Fibroblast of gingiva (primary cell): ENCODE measurements around the gene RPTOR.
"Not testable (repeated sequence)": the region's sequence is repeated elsewhere in the genome, so short reads cannot be mapped to it uniquely, and the experiment has no call there.

ENCODE experiments used
- DNase-seq: peaks from one replicate; pipeline ENCODE4 v3.0.0-alpha.2; 2011; ENCODE audit warnings: low read depth

The RPTOR gene

DNA sequence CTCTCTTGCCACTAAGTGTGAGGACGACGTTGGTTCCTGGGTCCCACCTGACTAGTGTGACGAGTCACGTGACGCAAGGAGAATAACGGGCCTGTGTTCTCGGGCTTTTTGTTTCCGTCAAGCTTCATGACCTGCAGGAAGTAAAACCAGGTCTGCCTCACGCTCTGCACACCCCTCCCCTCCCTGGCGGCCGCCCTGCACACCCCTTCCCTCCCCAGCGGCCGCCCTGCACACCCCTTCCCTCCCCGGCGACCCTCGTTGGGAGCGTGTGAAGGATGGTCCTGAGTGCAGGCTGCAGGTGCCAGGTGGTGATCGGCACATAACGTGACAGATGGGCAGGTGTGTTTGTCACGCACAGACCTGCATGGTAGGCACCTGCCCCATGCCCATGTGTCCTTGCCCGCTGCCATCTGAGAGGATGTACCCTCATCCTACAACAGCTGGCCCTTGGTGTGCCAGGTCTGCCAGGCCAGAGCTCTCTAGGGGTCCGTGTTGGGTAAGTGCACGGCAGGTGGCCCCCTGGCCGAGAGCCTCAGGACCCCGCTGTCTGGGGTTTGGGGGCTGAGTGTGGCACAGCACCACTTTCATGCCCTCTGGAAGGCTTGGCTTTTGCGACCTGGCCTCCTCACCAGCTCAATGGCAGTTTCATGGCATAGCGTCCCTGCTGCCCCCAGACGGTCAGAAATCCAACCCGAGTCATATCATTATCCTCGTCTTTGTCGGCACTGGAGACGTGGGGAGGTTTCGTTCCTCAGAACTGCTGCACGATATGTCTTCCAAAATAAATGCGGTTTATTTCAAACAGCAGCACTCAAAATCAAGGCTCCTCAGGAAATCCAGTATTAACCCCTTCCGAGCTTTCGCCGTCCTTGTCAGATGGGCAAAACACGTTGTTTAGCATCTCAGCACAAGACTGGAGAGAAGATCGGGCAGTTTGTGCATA, 255.2 kb downstream of the RPTOR start:
- DNase-seq: no peak

DNA sequence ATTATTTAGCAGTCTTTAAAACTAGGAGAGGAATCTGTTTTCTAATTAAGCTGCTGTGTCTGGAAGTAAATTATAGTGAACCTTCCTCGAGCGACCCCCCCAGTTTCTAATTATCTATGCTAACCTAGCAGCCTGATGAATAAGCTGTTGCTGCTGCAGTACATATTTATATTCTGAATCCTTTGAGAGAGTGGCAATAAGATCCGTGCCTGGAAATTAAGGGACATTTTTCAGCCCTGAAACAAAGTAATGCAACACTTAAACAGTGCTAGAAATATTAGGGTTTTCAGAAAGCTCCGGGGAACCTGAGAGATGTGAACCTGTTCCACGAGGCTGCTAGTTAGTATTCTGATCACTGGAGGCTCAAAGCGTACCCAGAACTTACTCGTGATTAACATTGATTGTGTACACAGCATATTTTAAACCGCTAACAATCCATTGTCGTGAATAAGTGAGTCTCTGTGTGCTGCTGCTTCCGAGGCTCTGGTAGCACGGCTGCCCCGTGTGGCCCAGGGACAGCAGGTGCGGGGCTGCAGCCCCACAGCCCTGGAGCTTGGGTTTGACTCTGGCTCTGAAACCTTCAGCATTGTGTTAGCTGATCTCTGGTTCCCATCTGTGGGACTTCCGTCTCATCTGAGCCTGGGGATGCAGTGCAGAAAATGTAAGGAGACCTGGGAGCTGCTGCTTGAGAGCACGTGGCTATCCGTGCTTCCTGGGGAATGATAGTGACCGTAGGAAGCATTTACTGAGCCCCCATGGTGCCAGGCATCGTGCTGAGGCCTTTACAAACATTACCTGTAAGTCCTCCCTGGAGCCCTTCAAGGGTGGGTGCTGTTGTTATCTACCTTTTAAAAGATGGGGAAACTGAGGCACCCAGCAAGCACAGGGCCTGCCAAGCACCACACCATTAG, 256.1 kb downstream of the RPTOR start:
- DNase-seq: no peak

DNA sequence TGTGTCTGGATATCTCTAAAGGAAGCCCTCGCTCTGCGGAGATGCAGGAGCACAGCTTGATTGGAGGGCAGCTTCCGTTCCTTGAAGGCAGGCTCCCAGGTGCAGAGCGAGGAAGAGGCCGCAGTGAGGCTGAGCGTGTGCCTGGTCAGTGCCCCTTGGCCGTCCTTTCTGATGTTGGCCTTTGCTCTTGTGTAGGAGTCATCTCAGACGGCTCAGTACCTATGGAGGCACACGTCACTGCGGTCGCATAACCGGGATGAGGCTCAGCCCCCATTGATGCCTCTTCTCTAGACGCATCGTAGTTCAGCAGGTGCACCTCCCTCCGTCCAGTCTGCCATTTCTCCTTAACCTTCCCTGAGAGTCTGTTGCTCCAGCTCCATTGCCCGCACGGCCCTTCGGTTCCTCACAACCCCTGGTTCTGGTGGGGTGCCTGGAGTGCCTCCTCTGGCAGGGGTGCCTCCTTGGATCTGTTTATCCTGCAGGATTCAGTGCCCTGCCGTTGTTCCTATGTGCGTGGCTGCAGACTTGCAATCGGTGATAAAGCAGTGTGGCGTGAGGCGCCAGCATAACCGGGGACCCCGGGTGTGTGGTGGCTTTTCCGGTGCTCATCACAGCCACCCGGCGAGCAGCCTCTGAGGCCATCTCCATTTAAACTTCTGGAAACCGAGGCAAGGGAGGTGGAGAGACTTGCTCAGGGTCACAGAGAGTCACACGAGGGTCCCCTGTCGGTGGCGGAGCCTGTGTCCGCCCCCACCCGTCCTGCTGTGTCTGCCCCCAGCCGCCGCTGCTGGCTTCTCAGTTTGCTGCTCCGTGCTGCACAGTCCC, 258.2 kb downstream of the RPTOR start:
- DNase-seq: no peak

DNA sequence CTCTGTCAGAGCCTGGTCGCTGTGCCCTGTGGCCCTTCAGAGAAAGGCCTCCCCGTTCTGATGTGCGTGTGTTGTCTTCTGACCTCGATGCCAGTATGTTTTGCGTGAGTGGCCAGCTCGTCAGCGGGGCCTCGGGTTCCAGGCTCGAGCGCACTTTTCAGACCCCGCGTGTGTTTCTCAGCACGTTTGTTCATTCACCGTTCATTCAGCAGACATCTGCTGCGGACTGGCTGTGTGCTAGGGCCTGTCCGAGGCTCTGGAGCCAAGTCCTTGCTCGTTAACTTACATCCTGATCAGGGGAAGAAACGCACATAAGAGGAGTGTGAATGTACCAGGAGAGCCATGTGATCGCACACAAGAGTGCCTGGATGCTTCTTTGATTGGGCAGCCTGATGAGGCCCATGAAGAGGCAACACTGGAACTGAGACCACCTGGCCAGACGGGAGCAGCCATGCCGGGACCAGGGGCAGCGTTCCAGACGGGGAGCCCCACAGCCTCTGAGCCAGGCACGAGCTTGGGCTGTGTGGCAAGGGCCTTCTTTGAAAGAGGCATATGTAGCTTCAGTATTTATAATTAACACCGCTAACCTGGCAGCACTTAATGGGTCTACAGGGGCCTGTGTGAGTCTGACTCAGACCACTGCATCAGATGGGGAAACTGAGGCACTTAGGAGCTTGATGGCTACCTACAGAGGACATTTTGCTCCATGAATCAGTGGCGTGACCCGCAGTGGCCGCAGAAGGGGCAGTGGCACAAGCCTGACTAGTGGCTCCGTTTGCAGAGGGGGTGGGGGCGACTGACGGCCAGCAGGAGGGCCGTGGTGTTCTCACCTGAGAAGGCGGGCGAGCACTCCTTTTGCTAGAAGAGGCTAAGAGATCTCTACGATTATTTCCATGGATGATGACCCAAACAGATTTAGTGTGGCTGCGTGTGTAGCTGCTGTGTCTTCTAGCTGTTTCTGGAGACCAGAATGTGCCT, 259.1 kb downstream of the RPTOR start:
- DNase-seq: no peak

- DNase-seq: no peak
These were observed 259.8 kb downstream of the RPTOR start for GRCh38 chr17:80804466-80804865.

DNA sequence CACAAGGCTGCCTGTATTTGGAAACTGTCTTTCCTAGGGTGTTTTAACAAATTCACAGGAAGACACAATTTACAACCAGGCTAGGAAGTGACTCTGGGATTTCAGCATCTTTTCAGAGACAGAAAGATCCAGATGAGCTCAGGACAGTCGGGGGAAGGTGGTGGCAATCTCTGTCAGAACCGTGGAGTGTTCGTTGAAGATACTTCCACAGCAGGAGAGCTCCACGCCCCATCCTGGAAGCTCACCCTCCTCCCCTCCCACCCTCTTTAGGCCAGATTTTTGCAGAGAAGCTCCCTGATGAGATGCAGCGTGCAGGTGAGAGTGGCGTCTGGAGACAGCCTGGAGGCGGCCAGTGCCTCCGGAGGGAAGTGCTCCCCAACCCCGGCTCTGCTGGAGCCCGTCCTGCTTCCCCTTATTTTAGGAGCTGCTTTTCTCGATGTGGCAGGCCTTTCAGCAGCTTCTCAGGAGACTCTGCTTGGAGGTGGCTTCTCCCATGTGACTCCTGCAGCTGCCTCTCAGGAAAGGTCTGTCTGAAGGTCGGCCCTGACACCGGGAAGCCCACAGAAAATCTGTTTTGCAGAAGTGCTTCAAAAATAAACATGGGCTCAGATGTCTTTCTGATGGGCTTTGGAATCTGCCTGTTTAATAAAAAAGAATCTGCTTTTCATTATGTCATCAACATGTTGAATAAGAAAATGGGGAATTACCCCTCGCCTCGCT, 260.6 kb downstream of the RPTOR start:
- peak; percentile 57 for DNase-seq

DNA sequence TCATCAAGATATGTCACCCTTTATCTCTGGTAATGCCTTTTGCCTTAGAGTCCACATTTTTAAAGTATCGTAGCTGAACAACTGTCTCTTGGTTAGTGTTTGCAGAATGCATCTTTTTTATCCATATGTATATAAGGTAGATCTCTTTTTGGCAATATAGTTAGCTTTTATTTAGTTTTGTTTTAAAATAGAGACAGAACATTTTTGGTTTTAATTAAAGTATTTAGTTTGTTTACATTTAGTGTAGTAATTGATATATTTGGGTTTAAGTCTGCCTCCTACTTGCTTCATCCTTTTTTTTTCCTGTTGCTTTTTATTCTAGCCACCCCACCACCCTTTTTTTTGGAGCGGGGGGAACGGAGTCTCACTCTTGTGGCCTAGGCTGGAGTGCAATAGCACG, 262.4 kb downstream of the RPTOR start:
- DNase-seq: no peak

DNA sequence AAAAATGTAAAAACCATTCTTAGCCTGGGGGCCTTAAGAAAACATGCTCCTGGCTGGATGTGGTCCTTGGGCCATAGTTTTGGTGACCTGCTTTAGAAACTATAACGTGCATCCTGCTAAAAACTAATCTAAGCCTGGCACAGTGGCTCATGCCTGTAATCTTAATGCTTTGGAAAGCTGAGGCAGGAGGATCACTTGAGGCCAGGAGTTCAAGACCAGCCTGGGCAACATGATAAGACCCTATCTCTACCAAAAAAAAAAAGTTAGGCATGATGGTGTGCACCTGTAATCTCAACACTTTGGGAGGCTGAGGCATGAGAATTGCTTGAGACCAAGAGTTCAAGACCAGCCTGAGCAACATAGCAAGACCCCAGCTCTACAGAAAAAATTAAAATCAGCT, 263.2 kb downstream of the RPTOR start:
- no peak for DNase-seq

- no peak for DNase-seq
These were observed 266.8 kb downstream of the RPTOR start for GRCh38 chr17:80811181-80812105.

- DNase-seq: no peak
These were observed 267.9 kb downstream of the RPTOR start for GRCh38 chr17:80812362-80813088.

DNA sequence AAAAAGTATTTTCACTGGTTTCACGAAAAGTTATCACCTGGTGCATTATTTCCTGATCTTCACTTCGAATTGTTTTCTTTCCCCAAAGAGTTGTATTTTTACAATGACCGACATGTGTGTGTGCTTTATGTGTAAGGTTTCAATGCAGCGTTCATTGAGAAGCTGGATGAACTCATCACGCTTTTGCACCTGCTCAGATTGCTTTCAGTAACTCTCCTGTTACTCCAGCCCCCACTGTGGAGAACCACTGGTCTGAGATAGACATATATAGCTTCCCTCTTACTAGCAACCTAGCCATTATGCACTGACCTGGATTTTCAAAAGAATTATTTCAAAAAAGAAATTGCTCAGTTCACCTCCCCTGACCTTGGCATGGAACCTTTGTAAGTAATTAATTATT, 268.7 kb downstream of the RPTOR start:
- no peak for DNase-seq

DNA sequence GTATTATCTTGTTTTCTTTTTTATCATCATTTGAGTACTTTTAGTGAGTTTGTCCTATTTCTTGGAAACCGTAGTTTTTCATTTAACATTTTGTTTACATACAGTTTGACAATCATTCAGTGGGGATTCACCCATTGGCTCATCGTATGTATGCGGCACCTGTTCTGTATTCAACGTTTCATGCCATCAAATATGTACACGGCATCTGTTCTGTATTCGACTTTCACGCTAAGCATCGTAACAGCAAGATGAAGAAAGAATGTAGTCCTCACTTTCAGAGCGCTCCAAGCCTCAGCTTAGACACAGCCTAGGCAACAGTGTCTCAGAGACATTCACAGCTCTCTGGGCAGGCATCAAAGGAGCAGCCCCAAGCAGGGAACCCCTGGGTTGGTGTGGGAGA, 269.9 kb downstream of the RPTOR start:
- no peak for DNase-seq

- DNase-seq: no peak
These were observed 270.6 kb downstream of the RPTOR start for GRCh38 chr17:80815151-80815681.

GRCh38 chr17:80815718-80816117, 271.1 kb downstream of the RPTOR start:
- DNase-seq: not testable (repeated sequence)

- no peak for DNase-seq
These were observed 271.8 kb downstream of the RPTOR start for GRCh38 chr17:80816241-80817103.

DNA sequence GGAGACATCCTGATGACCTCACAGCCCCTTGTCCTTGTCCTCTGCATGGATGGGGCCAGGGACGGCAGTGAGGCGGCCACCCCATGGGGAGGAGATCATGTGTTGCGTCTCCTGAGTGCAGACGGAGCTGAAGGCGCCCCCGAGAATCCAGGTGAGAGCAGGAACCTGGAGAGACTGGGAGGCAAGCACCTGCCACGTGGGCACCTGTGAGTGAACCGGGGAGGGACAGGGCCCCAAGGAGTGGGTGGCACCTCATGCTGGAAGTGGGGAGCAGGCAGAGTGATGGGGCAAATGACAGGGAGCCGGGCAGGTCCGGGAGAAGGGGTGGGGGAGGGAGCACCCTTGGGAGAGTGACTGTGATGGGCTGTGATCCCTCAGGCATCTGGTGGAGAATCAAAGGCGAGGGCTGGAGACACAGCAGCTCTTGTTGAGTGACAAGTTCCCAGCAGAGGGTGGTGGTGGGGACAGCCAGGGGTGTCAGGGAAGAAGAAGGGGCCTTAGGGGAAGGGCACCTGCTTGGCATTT, 272.7 kb downstream of the RPTOR start:
- DNase-seq: no peak

DNA sequence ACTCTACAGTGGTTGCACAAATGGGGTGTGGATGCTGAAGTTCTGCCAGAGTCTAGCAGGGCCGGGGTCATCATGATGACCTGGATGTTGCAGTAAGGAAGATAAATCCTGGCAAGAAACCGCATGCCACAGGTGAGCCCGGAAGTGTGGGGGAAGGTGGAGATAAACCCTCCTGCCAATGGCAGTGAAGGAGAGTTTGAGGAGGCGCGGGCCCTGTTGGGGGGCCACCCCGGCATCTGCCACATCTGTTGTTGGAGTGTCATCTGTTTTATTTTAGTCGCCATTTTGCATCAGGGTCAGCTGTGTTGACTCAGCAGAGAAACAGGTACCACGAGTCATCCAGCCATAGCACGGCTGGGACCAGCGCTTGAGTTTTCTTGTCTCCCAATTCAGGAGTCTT, 273.2 kb downstream of the RPTOR start:
- no peak for DNase-seq
